ENCODE measurements around the gene PHACTR3.

- TF ChIP-seq POLR2A (IDR thresholded peaks at IDR 0.05): no peak
- TF ChIP-seq, protein P1, sequence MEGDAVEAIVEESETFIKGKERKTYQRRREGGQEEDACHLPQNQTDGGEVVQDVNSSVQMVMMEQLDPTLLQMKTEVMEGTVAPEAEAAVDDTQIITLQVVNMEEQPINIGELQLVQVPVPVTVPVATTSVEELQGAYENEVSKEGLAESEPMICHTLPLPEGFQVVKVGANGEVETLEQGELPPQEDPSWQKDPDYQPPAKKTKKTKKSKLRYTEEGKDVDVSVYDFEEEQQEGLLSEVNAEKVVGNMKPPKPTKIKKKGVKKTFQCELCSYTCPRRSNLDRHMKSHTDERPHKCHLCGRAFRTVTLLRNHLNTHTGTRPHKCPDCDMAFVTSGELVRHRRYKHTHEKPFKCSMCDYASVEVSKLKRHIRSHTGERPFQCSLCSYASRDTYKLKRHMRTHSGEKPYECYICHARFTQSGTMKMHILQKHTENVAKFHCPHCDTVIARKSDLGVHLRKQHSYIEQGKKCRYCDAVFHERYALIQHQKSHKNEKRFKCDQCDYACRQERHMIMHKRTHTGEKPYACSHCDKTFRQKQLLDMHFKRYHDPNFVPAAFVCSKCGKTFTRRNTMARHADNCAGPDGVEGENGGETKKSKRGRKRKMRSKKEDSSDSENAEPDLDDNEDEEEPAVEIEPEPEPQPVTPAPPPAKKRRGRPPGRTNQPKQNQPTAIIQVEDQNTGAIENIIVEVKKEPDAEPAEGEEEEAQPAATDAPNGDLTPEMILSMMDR (IDR thresholded peaks at IDR 0.05): no peak
Observed at GRCh38 chr20:59802018-59802417, 197.7 kb downstream of the PHACTR3 start.

Measured in right lobe of liver (tissue), 4 donors.